ENCODE measurements around the gene POU2F2. TPM values are rescaled to one million over a fixed set of nuclear protein-coding genes. Genes with fewer than 3 reads are reported as not detected.

Gene POU2F2
- polyA plus RNA-seq, 6 donors from 2014 or later = 16.5 to 96.9 (median 24.0) TPM

- no peak for DNase-seq
- H3K36me3 Mint-ChIP-seq = no peaks in the 10 kb centered on the region
- H3K4me1 Mint-ChIP-seq = peaks cover 36 to 38% (median 37%) of the 10 kb centered on the region in 3 donors
- H3K9me3 Mint-ChIP-seq = no peaks in the 10 kb centered on the region
- no peak for ATAC-seq (ENCODE audit: low read depth in 2 of 2)
- H3K4me3 Mint-ChIP-seq = peak overlapping the region in 2 of 8 donors; percentile 22 to 81
- no peaks in the 10 kb centered on the region for H3K27me3 Mint-ChIP-seq
- H3K27ac Mint-ChIP-seq = peak overlapping the region in 3 of 6 donors; percentile 29 to 66 (median 52)
Measured at GRCh38 chr19:42152910-42153671, 20.8 kb upstream of the POU2F2 start.

GRCh38 chr19:42151782-42152684, 19.8 kb upstream of the POU2F2 start:
- Mint-ChIP-seq H3K27me3 (no peaks in the 10 kb centered on the region), H3K4me1 (peaks cover 38 to 44% (median 38%) of the 10 kb centered on the region in 3 donors), H3K36me3 (peaks cover 0 to 2% of the 10 kb centered on the region in 2 donors), H3K27ac (peak overlapping the region in 1 of 6 donors; percentile 37), H3K4me3 (no peak overlapping the region), H3K9me3 (no peaks in the 10 kb centered on the region)
- ATAC-seq (ENCODE audit: low read depth in 2 of 2) (no peak), DNase-seq (no peak)

GRCh38 chr19:42150911-42151361, 18.7 kb upstream of the POU2F2 start:
- Mint-ChIP-seq H3K4me3 (no peak overlapping the region), H3K27me3 (no peaks in the 10 kb centered on the region), H3K9me3 (no peaks in the 10 kb centered on the region), H3K36me3 (peaks cover 0 to 10% of the 10 kb centered on the region in 2 donors), H3K4me1 (peaks cover 33 to 51% (median 40%) of the 10 kb centered on the region in 3 donors), H3K27ac (no peak overlapping the region)
- DNase-seq (no peak), ATAC-seq (ENCODE audit: low read depth in 2 of 2) (no peak)

GRCh38 chr19:42150364-42150763, 18.1 kb upstream of the POU2F2 start:
- ATAC-seq (ENCODE audit: low read depth in 2 of 2) (no peak), DNase-seq (no peak)
- H3K36me3 Mint-ChIP-seq = peaks cover 3 to 10% of the 10 kb centered on the region in 2 donors
- no peaks in the 10 kb centered on the region for H3K27me3 Mint-ChIP-seq
- peaks cover 28 to 46% (median 37%) of the 10 kb centered on the region in 3 donors for H3K4me1 Mint-ChIP-seq
- no peak overlapping the region for H3K4me3 Mint-ChIP-seq
- H3K27ac Mint-ChIP-seq = no peak overlapping the region
- no peaks in the 10 kb centered on the region for H3K9me3 Mint-ChIP-seq

GRCh38 chr19:42149447-42150202, 17.4 kb upstream of the POU2F2 start:
- ATAC-seq (ENCODE audit: low read depth in 2 of 2) (no peak), DNase-seq (no peak)
- peak overlapping the region in 2 of 6 donors; percentile 14 to 95 for H3K27ac Mint-ChIP-seq
- H3K4me3 Mint-ChIP-seq = no peak overlapping the region
- H3K36me3 Mint-ChIP-seq = peaks cover 8 to 13% of the 10 kb centered on the region in 2 donors
- H3K9me3 Mint-ChIP-seq = no peaks in the 10 kb centered on the region
- no peaks in the 10 kb centered on the region for H3K27me3 Mint-ChIP-seq
- H3K4me1 Mint-ChIP-seq = peaks cover 20 to 40% (median 34%) of the 10 kb centered on the region in 3 donors

GRCh38 chr19:42148266-42148665, 16.0 kb upstream of the POU2F2 start:
- no peak for DNase-seq
- no peak overlapping the region for H3K27ac Mint-ChIP-seq
- no peak overlapping the region for H3K4me3 Mint-ChIP-seq
- peaks cover 13 to 21% of the 10 kb centered on the region in 2 donors for H3K36me3 Mint-ChIP-seq
- no peaks in the 10 kb centered on the region for H3K9me3 Mint-ChIP-seq
- no peaks in the 10 kb centered on the region for H3K27me3 Mint-ChIP-seq
- no peak for ATAC-seq (ENCODE audit: low read depth in 2 of 2)
- H3K4me1 Mint-ChIP-seq = peaks cover 20 to 37% (median 36%) of the 10 kb centered on the region in 3 donors

- Mint-ChIP-seq H3K4me3 (no peak overlapping the region), H3K36me3 (peaks cover 13 to 24% of the 10 kb centered on the region in 2 donors), H3K27ac (peak overlapping the region in 2 of 6 donors; percentile 0 to 58), H3K9me3 (peaks cover 0 to 2% (median 0%) of the 10 kb centered on the region in 7 donors), H3K4me1 (peaks cover 16 to 42% (median 37%) of the 10 kb centered on the region in 3 donors), H3K27me3 (no peaks in the 10 kb centered on the region)
- DNase-seq (no peak), ATAC-seq (ENCODE audit: low read depth in 2 of 2) (no peak)
Measured at GRCh38 chr19:42143341-42144234, 11.3 kb upstream of the POU2F2 start.

GRCh38 chr19:42140125-42140754, 8.0 kb upstream of the POU2F2 start:
- Mint-ChIP-seq H3K36me3 (peaks cover 12 to 33% of the 10 kb centered on the region in 2 donors), H3K4me1 (peaks cover 34 to 53% (median 47%) of the 10 kb centered on the region in 3 donors), H3K4me3 (peak overlapping the region in 1 of 8 donors; percentile 34), H3K27ac (peak overlapping the region in 2 of 6 donors; percentile 51 to 91), H3K27me3 (no peaks in the 10 kb centered on the region), H3K9me3 (peaks cover 0 to 2% (median 0%) of the 10 kb centered on the region in 7 donors)
- peak; percentile 32 to 54 for ATAC-seq (ENCODE audit: low read depth in 2 of 2)
- DNase-seq = no peak

GRCh38 chr19:42134535-42135070, 2.4 kb upstream of the POU2F2 start:
- H3K36me3 Mint-ChIP-seq = peaks cover 9 to 25% of the 10 kb centered on the region in 2 donors
- peak overlapping the region in 7 of 8 donors; percentile 25 to 100 (median 81) for H3K4me3 Mint-ChIP-seq
- no peaks in the 10 kb centered on the region for H3K27me3 Mint-ChIP-seq
- DNase-seq (no peak), ATAC-seq (ENCODE audit: low read depth in 2 of 2) (no peak)
- H3K4me1 Mint-ChIP-seq = peaks cover 53 to 79% (median 67%) of the 10 kb centered on the region in 3 donors
- no peaks in the 10 kb centered on the region for H3K9me3 Mint-ChIP-seq
- peak overlapping the region in 3 of 6 donors; percentile 15 to 49 (median 44) for H3K27ac Mint-ChIP-seq

- H3K4me1 Mint-ChIP-seq = peaks cover 63 to 87% (median 75%) of the 10 kb centered on the region in 3 donors
- no peaks in the 10 kb centered on the region for H3K9me3 Mint-ChIP-seq
- H3K4me3 Mint-ChIP-seq = peak overlapping the region; percentile 93 to 100 (median 96)
- peak overlapping the region; percentile 85 to 99 (median 98) for H3K27ac Mint-ChIP-seq
- DNase-seq = peak; percentile 88
- H3K36me3 Mint-ChIP-seq = peaks cover 5 to 16% of the 10 kb centered on the region in 2 donors
- ATAC-seq (ENCODE audit: low read depth in 2 of 2) = peak; percentile 44 to 45
- no peaks in the 10 kb centered on the region for H3K27me3 Mint-ChIP-seq
Measured at GRCh38 chr19:42132851-42133528, 744 bp upstream of the POU2F2 start.

Data from naive B cell (primary cell).